ENCODE data around the gene TAS2R10.
"Not testable (repeated sequence)": the region's sequence is repeated elsewhere in the genome, so short reads cannot be mapped to it uniquely, and the experiment has no call there.

The TAS2R10 gene

DNA sequence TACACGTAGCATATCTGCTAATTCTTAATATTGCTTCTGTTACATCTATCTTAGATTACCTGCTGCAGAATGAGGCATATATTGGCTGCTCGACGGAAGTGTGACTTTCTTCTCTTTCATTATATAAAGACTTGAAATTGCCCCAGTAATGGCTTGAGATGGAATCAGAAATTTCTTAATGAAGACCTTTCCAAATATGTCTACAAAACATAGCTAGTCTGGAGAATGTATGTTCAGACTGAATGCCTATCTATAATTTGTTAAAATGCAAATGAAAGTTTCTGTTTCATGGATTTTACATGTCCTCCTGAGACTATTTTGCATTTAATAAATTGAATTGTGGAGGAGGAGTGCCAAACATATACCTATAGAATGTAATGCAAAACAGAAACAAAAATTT, at the start of gene TAS2R10:
Gene TAS2R10 (minus strand): TSS at position 101 of the 400 bp plus-strand sequence. CDS start 89 bp downstream, at position 12.
- no peak for DNase-seq (ENCODE audit: low spot score)

GRCh38 chr12:10873378-10873777, 47.2 kb upstream of the TAS2R10 start:
- DNase-seq (ENCODE audit: low spot score) = no peak

DNA sequence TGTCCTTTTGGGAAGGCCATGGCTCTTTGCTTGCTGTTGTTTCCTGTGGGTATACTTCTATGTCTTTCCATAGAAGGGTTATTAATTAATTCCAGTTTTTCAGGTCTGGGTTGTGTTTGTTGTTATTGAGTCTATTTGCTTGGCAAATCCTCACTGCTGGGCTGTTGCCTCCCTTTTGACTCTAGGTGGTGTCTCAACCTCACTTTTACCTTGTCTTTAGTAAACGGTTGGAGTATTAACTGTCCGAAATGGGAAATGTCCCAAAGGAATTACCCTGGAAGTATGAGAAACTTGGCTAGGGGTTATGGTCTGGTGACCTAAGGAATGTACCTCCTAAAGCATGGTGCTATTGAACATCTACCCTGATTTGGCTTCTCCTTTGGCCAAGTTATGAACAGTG, 41.2 kb upstream of the TAS2R10 start:
- no peak for DNase-seq (ENCODE audit: low spot score)

DNA sequence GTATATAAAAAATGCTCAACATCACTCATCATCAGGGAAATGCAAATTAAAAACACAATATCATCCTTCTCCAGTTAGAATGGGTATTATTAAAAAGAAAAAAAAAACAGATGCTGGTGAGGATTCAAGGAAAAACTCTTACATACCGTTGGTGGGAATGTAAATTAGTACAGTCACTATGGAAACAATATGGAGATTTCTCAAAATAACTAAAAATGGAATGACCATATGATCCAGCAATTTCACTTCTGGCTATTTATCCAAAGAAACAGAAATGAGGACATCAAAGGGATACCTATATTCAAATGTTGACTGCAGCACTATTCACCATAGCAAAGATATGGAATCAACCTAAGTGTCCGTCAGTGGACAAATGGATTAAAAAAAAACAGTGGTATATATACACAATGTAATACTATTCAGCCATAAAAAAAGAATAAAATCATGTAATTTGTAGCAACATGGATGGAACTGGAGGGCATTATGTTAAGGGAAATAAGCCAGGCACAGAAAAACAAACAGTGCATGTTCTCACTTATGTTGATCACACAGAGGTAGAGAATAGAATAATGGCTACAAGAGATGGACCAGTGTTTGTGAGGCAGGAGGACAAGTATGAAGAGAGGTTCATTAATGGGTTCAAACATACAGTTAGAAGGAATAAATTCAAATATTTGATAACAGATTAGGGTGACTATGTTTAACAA, 37.5 kb upstream of the TAS2R10 start:
- DNase-seq (ENCODE audit: low spot score) = no peak

DNA sequence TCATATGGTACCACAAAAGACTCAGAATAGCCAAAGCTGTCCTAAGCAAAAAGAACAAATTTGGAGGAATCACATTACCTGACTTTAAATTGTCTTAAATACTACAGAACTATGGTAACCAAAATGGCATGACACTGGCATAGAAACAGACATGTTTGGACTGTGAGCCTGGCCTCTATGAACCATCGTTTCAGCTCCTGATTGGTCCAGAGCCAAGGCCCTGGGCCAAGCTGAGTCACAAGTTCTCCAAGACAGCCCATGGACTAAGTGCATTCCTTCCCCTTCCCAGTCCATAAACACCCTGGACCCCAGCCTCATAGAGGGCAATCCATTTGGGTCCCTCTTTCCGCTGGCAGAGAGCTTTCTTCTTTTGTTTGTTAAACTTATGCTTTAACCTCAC, 35.2 kb upstream of the TAS2R10 start:
- DNase-seq (ENCODE audit: low spot score) = no peak

GRCh38 chr12:10855807-10856206, 29.6 kb upstream of the TAS2R10 start:
- no peak for DNase-seq (ENCODE audit: low spot score)

DNA sequence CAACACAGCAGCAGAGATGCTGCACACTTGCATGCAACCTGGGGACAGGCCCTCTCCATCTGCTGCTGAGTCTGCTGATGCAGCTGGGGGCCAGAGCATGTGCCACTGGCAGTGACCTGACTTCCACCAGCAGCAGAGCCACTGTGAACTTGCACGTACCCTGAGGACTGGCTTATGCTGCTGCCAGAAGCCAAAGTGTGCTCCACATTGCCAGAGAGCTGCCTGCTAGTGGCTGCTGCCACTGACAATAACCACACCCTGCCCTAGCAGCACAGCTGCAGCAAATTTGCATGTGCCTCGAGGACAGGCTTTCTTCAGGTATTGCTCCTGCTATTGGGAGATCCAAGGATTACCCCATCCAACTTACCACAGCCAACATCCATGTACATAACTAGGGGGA, 27.6 kb upstream of the TAS2R10 start:
- DNase-seq (ENCODE audit: low spot score) = no peak

DNA sequence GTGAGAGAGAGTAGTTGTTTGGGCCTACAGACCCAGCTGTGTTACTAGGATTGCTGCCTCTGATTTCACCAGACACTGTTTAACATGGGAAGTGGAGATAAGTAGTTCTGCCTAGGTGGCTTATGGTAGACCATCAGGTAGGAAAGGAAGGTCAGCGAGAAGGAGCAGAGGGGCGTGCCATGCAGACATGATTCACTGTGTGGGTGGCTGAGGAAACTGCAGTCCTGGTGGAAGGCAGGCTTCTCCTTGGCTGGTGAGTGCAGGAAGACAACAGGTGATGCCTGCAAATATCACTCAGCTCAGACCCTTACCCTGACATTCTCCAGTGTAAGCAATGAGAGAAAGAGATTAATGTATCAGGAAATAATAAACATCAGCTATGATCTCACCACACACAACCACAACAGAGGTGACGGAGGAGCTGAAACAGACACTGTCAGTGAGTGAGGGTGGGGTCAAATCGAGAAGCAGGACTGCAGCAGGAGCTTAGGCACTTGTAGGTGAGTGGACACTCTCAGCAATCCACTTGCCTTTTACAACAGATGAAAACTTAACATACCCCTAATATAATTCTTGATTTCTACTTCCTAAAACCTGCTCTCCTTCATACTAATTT, 25.2 kb upstream of the TAS2R10 start:
- no peak for DNase-seq (ENCODE audit: low spot score)

- DNase-seq (ENCODE audit: low spot score) = no peak
These were observed 23.3 kb upstream of the TAS2R10 start, which contains the start of gene PRR4 for GRCh38 chr12:10849425-10849878. Gene PRR4, minus strand, starts transcription at chr12:10849475. Its CDS starts 38 bp downstream, at chr12:10849437.

- no peak for DNase-seq (ENCODE audit: low spot score)
These were observed 21.6 kb upstream of the TAS2R10 start for GRCh38 chr12:10847744-10848143.

GRCh38 chr12:10842862-10843261, 16.7 kb upstream of the TAS2R10 start:
- DNase-seq (ENCODE audit: low spot score) = no peak

DNA sequence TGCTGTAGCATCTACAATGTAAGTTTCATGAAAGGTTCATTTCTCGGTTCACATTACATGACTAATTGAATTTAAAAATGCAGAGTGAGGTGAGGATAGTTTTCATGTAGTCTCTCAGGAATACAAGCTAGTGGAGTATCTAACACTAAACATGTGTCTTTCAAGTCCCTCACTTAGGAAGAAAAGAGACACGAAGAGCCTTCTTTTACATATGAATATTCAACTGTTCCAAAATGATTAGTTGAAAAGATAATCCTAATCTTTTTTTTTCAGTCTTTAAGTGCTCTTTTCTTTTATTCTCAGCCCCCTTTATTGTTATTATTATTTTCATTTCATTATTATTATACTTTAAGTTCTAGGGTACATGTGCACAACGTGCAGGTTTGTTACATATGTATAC, 12.3 kb upstream of the TAS2R10 start:
- DNase-seq (ENCODE audit: low spot score) = no peak

GRCh38 chr12:10829994-10830393, 3.8 kb upstream of the TAS2R10 start:
- DNase-seq (ENCODE audit: low spot score) = no peak

GRCh38 chr12:10824957-10825356, 1.2 kb downstream of the TAS2R10 start:
- DNase-seq (ENCODE audit: low spot score) = no peak

DNA sequence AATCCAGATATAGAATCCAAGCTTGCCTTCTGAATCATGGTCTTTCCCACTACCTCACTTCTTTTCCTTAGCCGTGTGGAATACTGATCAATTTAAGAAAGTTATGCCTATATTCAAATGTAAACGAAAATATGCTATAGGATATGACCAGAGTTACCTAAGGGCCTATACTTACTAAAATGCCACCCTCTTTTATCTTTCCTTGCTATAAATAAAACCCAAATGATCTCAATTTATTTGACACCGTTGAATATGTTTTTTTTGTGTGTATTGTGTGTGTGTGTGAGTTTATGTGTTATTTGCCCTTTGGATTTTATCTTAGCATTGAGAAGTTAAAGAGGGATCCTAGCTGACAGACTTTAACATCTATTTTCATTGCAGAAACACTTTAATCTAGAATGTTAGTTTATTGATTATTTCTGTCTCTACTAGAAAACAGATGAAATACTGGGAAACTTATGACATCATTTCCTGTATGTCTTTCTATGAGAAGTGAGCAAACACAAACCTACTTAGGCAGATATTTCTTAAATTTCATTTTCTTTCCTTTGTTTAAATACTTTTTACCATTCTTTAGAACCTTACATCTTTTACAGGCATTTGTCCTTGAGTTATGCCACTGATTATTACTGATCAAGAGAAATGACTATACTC, 14.1 kb downstream of the TAS2R10 start:
- DNase-seq (ENCODE audit: low spot score) = no peak

DNA sequence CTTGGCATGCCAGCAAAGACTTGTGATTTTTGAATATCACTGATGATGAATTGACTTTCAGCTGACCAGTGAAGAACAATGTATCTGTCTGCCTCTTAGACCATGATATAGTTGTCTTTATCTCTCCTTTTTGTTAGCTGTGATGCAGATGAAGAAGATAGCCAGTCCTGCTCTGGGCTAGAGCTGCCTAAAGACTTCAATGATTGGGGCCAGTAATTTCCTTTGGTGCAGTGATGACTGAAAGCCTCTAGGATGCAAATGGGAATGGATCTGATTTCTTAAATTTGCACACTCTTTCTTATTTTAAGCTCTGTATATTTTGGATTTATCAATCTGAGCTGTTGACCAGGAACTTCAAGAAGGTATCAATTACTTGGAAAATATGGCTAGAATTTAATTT, 16.1 kb downstream of the TAS2R10 start, which contains the start of gene TAS2R9:
Gene TAS2R9 (minus strand): TSS at position 101 of the 400 bp plus-strand sequence. CDS start 93 bp downstream, at position 8.
- no peak for DNase-seq (ENCODE audit: low spot score)

- no peak for DNase-seq (ENCODE audit: low spot score)
These were observed 19.0 kb downstream of the TAS2R10 start, which contains the start of gene TAS2R8 for GRCh38 chr12:10807186-10807585. Gene TAS2R8, minus strand, starts transcription at chr12:10807286. Its CDS starts 306 bp downstream, at chr12:10806980.

DNA sequence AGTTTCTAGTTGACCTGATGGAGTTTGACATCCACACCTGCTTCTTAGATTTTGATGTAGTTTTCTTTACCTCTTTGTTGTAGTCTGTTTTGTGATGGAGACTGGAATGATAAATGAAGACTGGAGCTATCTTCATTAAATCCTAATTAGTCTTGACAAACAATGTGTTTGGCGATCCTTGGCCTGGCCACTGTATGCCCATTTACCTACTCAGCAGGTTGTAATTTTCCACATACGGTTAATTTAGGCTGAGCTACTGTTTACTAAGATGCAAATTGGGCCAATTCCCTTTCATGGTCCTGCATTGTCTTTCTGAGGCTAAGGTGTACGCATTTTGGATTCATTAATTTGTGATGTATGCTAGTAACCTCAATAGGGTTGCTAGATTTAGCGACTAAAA, 23.6 kb downstream of the TAS2R10 start, which contains the start of gene TAS2R7:
Gene TAS2R7 (minus strand): TSS at position 41 of the 400 bp plus-strand sequence. CDS start 57 bp downstream, outside the sequence.
- DNase-seq (ENCODE audit: low spot score) = no peak

GRCh38 chr12:10801741-10802140, 24.4 kb downstream of the TAS2R10 start:
- DNase-seq (ENCODE audit: low spot score) = no peak

DNA sequence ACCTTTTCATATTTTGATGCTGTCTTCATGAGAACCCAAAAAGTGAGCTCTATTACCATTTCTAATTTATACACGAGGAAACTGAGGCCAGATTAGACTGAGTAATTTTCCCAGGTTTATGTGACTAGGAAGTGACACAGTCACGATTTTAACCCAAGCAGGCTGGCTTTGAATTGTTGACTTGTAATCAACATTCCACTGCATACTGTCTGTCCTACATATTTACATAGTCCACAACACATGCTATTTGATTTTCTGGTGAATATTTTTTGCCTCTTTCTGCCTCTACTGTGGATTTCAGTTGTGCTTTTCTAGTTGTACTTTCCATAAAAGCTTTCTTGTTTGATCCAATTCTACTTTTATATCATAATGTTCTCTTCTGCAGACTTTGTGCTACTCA, 31.9 kb downstream of the TAS2R10 start:
- no peak for DNase-seq (ENCODE audit: low spot score)

- not testable (repeated sequence) for DNase-seq (ENCODE audit: low spot score)
These were observed 34.4 kb downstream of the TAS2R10 start for GRCh38 chr12:10791769-10792168.

DNA sequence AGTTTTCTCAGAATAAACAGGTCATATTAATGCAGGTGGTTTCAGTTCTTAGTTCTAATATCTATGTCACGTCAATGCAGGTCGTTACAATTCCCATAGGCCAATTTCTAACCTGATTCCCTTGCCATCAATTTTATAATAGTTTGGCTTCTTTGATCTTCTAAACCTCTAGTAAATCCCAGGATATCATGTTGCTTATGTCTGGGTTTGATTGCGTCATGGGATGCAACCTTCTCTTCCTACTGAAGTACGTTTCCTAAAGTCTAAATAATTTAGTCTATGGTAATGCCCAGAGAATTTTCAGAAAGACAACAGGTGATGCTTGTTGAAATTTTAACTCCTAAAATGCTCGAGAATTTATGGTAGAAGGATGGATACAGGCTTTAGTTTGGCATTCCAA, 42.9 kb downstream of the TAS2R10 start:
- DNase-seq (ENCODE audit: low spot score) = no peak

DNA sequence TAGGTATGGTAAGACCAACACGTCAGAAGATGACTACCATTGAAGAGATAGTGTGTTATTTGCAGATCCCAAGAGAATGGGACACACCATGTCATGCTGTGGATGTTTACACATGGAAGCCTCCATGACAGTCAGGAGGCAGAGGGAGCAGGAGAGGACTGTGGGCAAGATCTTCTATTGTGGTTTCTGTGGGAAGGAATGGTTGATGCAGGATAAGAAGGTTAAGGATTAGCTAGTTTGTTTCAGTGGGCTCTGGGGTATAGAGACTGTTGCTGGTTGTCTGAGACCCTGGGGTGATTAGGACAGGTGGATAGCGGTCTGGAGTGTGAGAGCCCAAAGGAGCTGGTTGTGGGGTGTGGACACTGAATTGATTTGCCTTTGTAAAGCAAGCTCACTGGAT, 47.1 kb downstream of the TAS2R10 start:
- DNase-seq (ENCODE audit: low spot score) = no peak

Measured in globus pallidus (tissue), 1 donor.